ENCODE results near the gene SIMC1.

GRCh38 chr5:176368726-176369125 is 130.5 kb downstream of the SIMC1 start:
- TF ChIP-seq CTCF (IDR thresholded peaks at IDR 0.05; ENCODE audit: extremely low read depth in 1 of 2, insufficient read depth in 1 of 2, low read depth in 1 of 2, low read length in 2 of 2) (no peak), POLR2A (IDR thresholded peaks at IDR 0.05; ENCODE audit: low read depth, low read length) (no peak), EZH2 (IDR thresholded peaks at IDR 0.05; ENCODE audit: borderline replicate concordance, low read depth, low read length, severe bottlenecking) (no peak), POLR2AphosphoS5 (IDR thresholded peaks at IDR 0.05; ENCODE audit: insufficient read depth, low read depth, low read length) (no peak), JUN (IDR thresholded peaks at IDR 0.05; ENCODE audit: borderline replicate concordance, insufficient read depth, insufficient read length, low read depth) (no peak)

Measured in endothelial cell of umbilical vein (primary cell).